Measurements from ENCODE around the gene ZNF296.
A peak's percentile ranks its signal among the peaks of the same experiment; 100 is the strongest.

ZNF296 gene

GRCh38 chr19:45070214-45070613, 6.1 kb downstream of the ZNF296 start:
- no peak for DNase-seq (ENCODE audit: low spot score)
- Histone ChIP-seq H2AFZ (ENCODE audit: low read length) (no peak overlapping the region), H2AK5ac (ENCODE audit: low read depth, low read length) (no peak overlapping the region), H4K91ac (ENCODE audit: low read depth, low read length, poor library complexity) (no peak overlapping the region), H2BK12ac (ENCODE audit: low read length) (no peak overlapping the region), H3K27me3 (ENCODE audit: control insufficient read depth in 3 of 3, insufficient read depth in 3 of 3, low read depth in 1 of 3, low read length in 3 of 3) (peaks cover 0 to 5% (median 0%) of the 10 kb centered on the region in 3 experiments), H3K14ac (ENCODE audit: low read length) (no peak overlapping the region), H3K4me3 (ENCODE audit: low read length in 2 of 2) (no peak overlapping the region), H3K79me1 (ENCODE audit: low read depth, low read length) (peaks cover 11% of the 10 kb centered on the region), H3K9ac (ENCODE audit: low read depth, low read length, poor library complexity) (peak overlapping the region; percentile 21), H3K4me2 (ENCODE audit: insufficient read depth, low read length, poor library complexity, severe bottlenecking) (no peak overlapping the region), H2BK120ac (ENCODE audit: low read depth, low read length) (no peak overlapping the region), H3K23ac (ENCODE audit: low read depth, low read length, poor library complexity) (no peak overlapping the region), H3K18ac (ENCODE audit: low read length) (no peak overlapping the region), H3K27ac (replicated peaks; ENCODE audit: low read length) (no peak overlapping the region), H2BK15ac (ENCODE audit: low read length) (no peak overlapping the region), H3K4ac (ENCODE audit: low read length) (no peak overlapping the region), H3K36me3 (replicated peaks in 1 of 2; ENCODE audit: control insufficient read depth in 2 of 2, insufficient read depth in 2 of 2, low read length in 2 of 2) (peaks cover 32 to 60% of the 10 kb centered on the region in 2 donors), H3K4me1 (ENCODE audit: control insufficient read depth in 2 of 2, insufficient read depth in 1 of 2, low read depth in 1 of 2, low read length in 2 of 2) (peaks cover 6% of the 10 kb centered on the region in 2 donors), H3K9me3 (replicated peaks in 1 of 2; ENCODE audit: control insufficient read depth in 2 of 2, insufficient read depth in 1 of 2, low read depth in 1 of 2, low read length in 2 of 2) (no peaks in the 10 kb centered on the region), H4K8ac (ENCODE audit: low read depth, low read length) (no peak overlapping the region), H2BK5ac (ENCODE audit: low read length) (no peak overlapping the region)
- no CpG with 5 or more reads among the region's 6 CpGs for WGBS, 2 donors (ENCODE audit: extremely low coverage in 2 of 2, insufficient read length in 2 of 2, insufficient replicate concordance in 1 of 2)

- no peak overlapping the region for H4K8ac ChIP-seq (ENCODE audit: low read depth, low read length)
- no peak overlapping the region for H2AK5ac ChIP-seq (ENCODE audit: low read depth, low read length)
- no peak overlapping the region for H2BK120ac ChIP-seq (ENCODE audit: low read depth, low read length)
- DNase-seq (ENCODE audit: low spot score): no peak
- peak overlapping the region in 1 of 2 donors; percentile 52 for H3K4me3 ChIP-seq (ENCODE audit: low read length in 2 of 2)
- no peaks in the 10 kb centered on the region for H3K9me3 ChIP-seq (replicated peaks in 1 of 2; ENCODE audit: control insufficient read depth in 2 of 2, insufficient read depth in 1 of 2, low read depth in 1 of 2, low read length in 2 of 2)
- H2BK5ac ChIP-seq (ENCODE audit: low read length): no peak overlapping the region
- H2AFZ ChIP-seq (ENCODE audit: low read length): no peak overlapping the region
- H3K4me1 ChIP-seq (ENCODE audit: control insufficient read depth in 2 of 2, insufficient read depth in 1 of 2, low read depth in 1 of 2, low read length in 2 of 2): no peaks in the 10 kb centered on the region
- no peak overlapping the region for H3K27ac ChIP-seq (replicated peaks; ENCODE audit: low read length)
- no peak overlapping the region for H3K4me2 ChIP-seq (ENCODE audit: insufficient read depth, low read length, poor library complexity, severe bottlenecking)
- H4K91ac ChIP-seq (ENCODE audit: low read depth, low read length, poor library complexity): no peak overlapping the region
- no peak overlapping the region for H3K9ac ChIP-seq (ENCODE audit: low read depth, low read length, poor library complexity)
- H3K36me3 ChIP-seq (replicated peaks in 1 of 2; ENCODE audit: control insufficient read depth in 2 of 2, insufficient read depth in 2 of 2, low read length in 2 of 2): peaks cover 39 to 70% of the 10 kb centered on the region in 2 donors
- no peak overlapping the region for H3K18ac ChIP-seq (ENCODE audit: low read length)
- peaks cover 15% of the 10 kb centered on the region for H3K79me1 ChIP-seq (ENCODE audit: low read depth, low read length)
- no peak overlapping the region for H3K4ac ChIP-seq (ENCODE audit: low read length)
- no peak overlapping the region for H2BK15ac ChIP-seq (ENCODE audit: low read length)
- no peaks in the 10 kb centered on the region for H3K27me3 ChIP-seq (ENCODE audit: control insufficient read depth in 3 of 3, insufficient read depth in 3 of 3, low read depth in 1 of 3, low read length in 3 of 3)
- H3K14ac ChIP-seq (ENCODE audit: low read length): no peak overlapping the region
- H2BK12ac ChIP-seq (ENCODE audit: low read length): no peak overlapping the region
- H3K23ac ChIP-seq (ENCODE audit: low read depth, low read length, poor library complexity): no peak overlapping the region
- WGBS, 2 donors (ENCODE audit: extremely low coverage in 2 of 2, insufficient read length in 2 of 2, insufficient replicate concordance in 1 of 2): no CpG with 5 or more reads among the region's 13 CpGs
Measured at GRCh38 chr19:45069056-45069455, 7.2 kb downstream of the ZNF296 start.

DNA sequence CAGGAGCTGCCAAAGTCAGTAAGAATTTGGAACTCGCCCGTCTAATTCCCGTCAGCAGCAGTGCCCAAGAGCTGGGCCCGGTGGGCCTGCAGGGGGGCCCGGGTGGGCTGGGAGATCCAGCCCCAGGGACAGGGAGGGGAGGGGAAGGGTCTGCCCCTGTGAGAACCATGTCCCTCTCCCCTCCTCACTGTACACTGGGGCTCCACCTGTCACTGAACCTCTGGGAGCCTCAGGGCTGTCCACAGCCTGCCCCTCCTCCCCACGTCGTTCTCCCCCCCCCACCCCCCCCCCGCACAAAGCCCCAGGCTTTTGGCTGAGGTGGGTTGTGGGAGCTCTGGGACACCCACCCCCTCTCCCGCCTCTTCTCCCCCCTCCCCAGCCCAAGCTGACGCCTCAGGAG, 8.2 kb downstream of the ZNF296 start:
- Histone ChIP-seq H2BK12ac (ENCODE audit: low read length) (no peak overlapping the region), H2BK5ac (ENCODE audit: low read length) (no peak overlapping the region), H2AFZ (ENCODE audit: low read length) (no peak overlapping the region), H2AK5ac (ENCODE audit: low read depth, low read length) (no peak overlapping the region), H4K91ac (ENCODE audit: low read depth, low read length, poor library complexity) (no peak overlapping the region), H2BK15ac (ENCODE audit: low read length) (no peak overlapping the region), H3K18ac (ENCODE audit: low read length) (no peak overlapping the region), H3K79me1 (ENCODE audit: low read depth, low read length) (peaks cover 15% of the 10 kb centered on the region), H3K9ac (ENCODE audit: low read depth, low read length, poor library complexity) (no peak overlapping the region), H3K4me1 (ENCODE audit: control insufficient read depth in 2 of 2, insufficient read depth in 1 of 2, low read depth in 1 of 2, low read length in 2 of 2) (no peaks in the 10 kb centered on the region), H3K9me3 (replicated peaks in 1 of 2; ENCODE audit: control insufficient read depth in 2 of 2, insufficient read depth in 1 of 2, low read depth in 1 of 2, low read length in 2 of 2) (no peaks in the 10 kb centered on the region), H3K4me3 (ENCODE audit: low read length in 2 of 2) (no peak overlapping the region), H3K14ac (ENCODE audit: low read length) (no peak overlapping the region), H2BK120ac (ENCODE audit: low read depth, low read length) (no peak overlapping the region), H3K27me3 (ENCODE audit: control insufficient read depth in 3 of 3, insufficient read depth in 3 of 3, low read depth in 1 of 3, low read length in 3 of 3) (no peaks in the 10 kb centered on the region), H3K27ac (replicated peaks; ENCODE audit: low read length) (no peak overlapping the region), H3K4ac (ENCODE audit: low read length) (no peak overlapping the region), H3K36me3 (replicated peaks in 1 of 2; ENCODE audit: control insufficient read depth in 2 of 2, insufficient read depth in 2 of 2, low read length in 2 of 2) (peaks cover 46 to 80% of the 10 kb centered on the region in 2 donors), H4K8ac (ENCODE audit: low read depth, low read length) (no peak overlapping the region), H3K4me2 (ENCODE audit: insufficient read depth, low read length, poor library complexity, severe bottlenecking) (no peak overlapping the region), H3K23ac (ENCODE audit: low read depth, low read length, poor library complexity) (no peak overlapping the region)
- WGBS, 2 donors (ENCODE audit: extremely low coverage in 2 of 2, insufficient read length in 2 of 2, insufficient replicate concordance in 1 of 2): no CpG with 5 or more reads among the region's 10 CpGs
- DNase-seq (ENCODE audit: low spot score): no peak

DNA sequence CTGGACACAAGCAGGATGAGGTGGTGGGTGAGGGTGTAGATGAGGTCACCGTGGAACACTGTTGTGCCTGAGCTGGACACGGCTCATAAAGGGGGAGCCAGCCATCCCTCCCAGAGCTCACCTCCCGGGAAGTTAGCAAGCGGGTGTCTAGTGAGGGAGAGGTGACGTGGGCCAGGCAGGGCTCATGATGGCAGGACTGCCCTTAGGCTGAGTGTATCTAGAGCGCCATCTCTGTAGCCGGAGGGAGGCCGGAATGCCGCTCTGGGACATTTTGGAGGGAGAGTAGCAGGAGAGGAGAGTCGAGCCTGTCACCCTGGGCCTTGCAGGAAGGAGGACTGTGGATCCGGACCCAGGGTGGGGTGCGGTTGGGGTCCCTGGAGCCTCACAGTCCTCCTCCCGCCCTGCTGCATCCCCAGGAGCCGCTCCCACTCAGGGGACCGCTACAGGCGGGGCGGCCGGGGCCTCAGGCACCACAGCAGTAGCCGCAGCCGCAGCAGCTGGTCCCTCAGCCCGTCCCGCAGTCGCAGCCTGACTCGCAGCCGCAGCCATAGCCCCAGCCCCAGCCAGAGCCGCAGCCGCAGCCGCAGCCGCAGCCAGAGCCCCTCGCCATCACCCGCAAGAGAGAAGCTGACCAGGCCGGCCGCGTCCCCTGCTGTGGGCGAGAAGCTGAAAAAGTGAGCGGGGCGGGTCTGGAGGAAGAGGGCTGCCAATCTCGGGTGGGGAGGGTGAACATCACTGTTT, 9.2 kb downstream of the ZNF296 start:
- Histone ChIP-seq H3K27ac (replicated peaks; ENCODE audit: low read length) (no peak overlapping the region), H3K27me3 (ENCODE audit: control insufficient read depth in 3 of 3, insufficient read depth in 3 of 3, low read depth in 1 of 3, low read length in 3 of 3) (no peaks in the 10 kb centered on the region), H3K4me2 (ENCODE audit: insufficient read depth, low read length, poor library complexity, severe bottlenecking) (no peak overlapping the region), H3K9me3 (replicated peaks in 1 of 2; ENCODE audit: control insufficient read depth in 2 of 2, insufficient read depth in 1 of 2, low read depth in 1 of 2, low read length in 2 of 2) (no peaks in the 10 kb centered on the region), H3K36me3 (replicated peaks in 1 of 2; ENCODE audit: control insufficient read depth in 2 of 2, insufficient read depth in 2 of 2, low read length in 2 of 2) (peaks cover 49 to 88% of the 10 kb centered on the region in 2 donors), H2BK120ac (ENCODE audit: low read depth, low read length) (no peak overlapping the region), H2BK5ac (ENCODE audit: low read length) (no peak overlapping the region), H2AFZ (ENCODE audit: low read length) (no peak overlapping the region), H3K14ac (ENCODE audit: low read length) (no peak overlapping the region), H3K4me3 (ENCODE audit: low read length in 2 of 2) (peak overlapping the region in 1 of 2 donors; percentile 42), H2BK12ac (ENCODE audit: low read length) (no peak overlapping the region), H2AK5ac (ENCODE audit: low read depth, low read length) (no peak overlapping the region), H2BK15ac (ENCODE audit: low read length) (no peak overlapping the region), H3K9ac (ENCODE audit: low read depth, low read length, poor library complexity) (no peak overlapping the region), H4K91ac (ENCODE audit: low read depth, low read length, poor library complexity) (no peak overlapping the region), H3K4me1 (ENCODE audit: control insufficient read depth in 2 of 2, insufficient read depth in 1 of 2, low read depth in 1 of 2, low read length in 2 of 2) (no peaks in the 10 kb centered on the region), H4K8ac (ENCODE audit: low read depth, low read length) (no peak overlapping the region), H3K23ac (ENCODE audit: low read depth, low read length, poor library complexity) (peak overlapping the region; percentile 34), H3K18ac (ENCODE audit: low read length) (no peak overlapping the region), H3K79me1 (ENCODE audit: low read depth, low read length) (peaks cover 15% of the 10 kb centered on the region), H3K4ac (ENCODE audit: low read length) (no peak overlapping the region)
- DNase-seq (ENCODE audit: low spot score): no peak
- no CpG with 5 or more reads among the region's 38 CpGs for WGBS, 2 donors (ENCODE audit: extremely low coverage in 2 of 2, insufficient read length in 2 of 2, insufficient replicate concordance in 1 of 2)
